ENCODE results near the gene EMX2.
"Not testable (repeated sequence)": the region's sequence is repeated elsewhere in the genome, so short reads cannot be mapped to it uniquely, and the experiment has no call there.

Gene EMX2

DNA sequence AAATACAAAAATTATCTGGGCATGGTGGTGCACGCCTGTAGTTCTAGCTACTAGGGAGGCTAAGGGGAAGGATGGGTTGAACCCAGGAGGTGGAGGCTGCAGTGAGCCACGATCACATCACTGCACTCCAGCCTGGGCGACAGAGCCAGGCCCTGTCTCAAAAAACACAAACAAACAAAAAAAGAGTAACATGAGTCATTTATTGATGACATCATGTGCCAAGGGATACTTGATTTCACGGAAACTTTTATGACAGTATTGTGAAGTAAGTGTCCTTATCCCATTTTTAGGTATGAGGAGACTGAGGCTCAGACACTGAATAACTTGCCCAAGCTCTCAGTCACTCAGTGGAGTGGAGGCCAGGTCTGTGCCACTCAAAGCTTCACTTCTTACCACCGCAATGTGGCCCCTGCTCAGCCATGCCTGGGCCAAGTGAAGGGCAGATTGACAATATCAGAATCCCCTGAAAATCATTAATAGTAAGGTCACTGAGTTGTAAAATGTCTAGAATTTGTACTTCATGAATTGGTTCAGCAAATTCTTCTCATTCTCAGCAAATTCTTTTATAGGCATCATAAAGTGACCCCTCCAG is 36.5 kb downstream of the EMX2 start (continued):
- TF ChIP-seq ZNF792 (tag by site-specific recombination; IDR thresholded peaks at IDR 0.05) (no peak), ZNF175 (tag by site-specific recombination; IDR thresholded peaks at IDR 0.05) (no peak), ZNF529 (tag by site-specific recombination; IDR thresholded peaks at IDR 0.05; ENCODE audit: insufficient replicate concordance) (no peak), ZNF292 (tag by site-specific recombination; IDR thresholded peaks at IDR 0.05; ENCODE audit: borderline replicate concordance, low read depth) (no peak), ZNF510 (tag by site-specific recombination; IDR thresholded peaks at IDR 0.05; ENCODE audit: insufficient replicate concordance) (no peak), ZNF350 (tag by site-specific recombination; IDR thresholded peaks at IDR 0.05) (no peak), GLIS1 (tag by site-specific recombination; IDR thresholded peaks at IDR 0.05) (no peak), ZNF37A (tag by site-specific recombination; IDR thresholded peaks at IDR 0.05) (no peak), ZNF560 (tag by site-specific recombination; IDR thresholded peaks at IDR 0.05; ENCODE audit: borderline replicate concordance) (no peak), ZNF24 (tag by site-specific recombination; IDR thresholded peaks at IDR 0.05) (0 out of 2 replicates have a peak, but pooled peaks have one; percentile 37), ZNF266 (tag by site-specific recombination; IDR thresholded peaks at IDR 0.05; ENCODE audit: low read depth) (no peak), ZNF133 (tag by site-specific recombination; IDR thresholded peaks at IDR 0.05) (no peak), ZNF501 (tag by site-specific recombination; IDR thresholded peaks at IDR 0.05) (no peak)
- TF ChIP-seq, protein P1, sequence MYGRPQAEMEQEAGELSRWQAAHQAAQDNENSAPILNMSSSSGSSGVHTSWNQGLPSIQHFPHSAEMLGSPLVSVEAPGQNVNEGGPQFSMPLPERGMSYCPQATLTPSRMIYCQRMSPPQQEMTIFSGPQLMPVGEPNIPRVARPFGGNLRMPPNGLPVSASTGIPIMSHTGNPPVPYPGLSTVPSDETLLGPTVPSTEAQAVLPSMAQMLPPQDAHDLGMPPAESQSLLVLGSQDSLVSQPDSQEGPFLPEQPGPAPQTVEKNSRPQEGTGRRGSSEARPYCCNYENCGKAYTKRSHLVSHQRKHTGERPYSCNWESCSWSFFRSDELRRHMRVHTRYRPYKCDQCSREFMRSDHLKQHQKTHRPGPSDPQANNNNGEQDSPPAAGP (tag by site-specific recombination; IDR thresholded peaks at IDR 0.05), result no peak
- TF ChIP-seq, protein P2, sequence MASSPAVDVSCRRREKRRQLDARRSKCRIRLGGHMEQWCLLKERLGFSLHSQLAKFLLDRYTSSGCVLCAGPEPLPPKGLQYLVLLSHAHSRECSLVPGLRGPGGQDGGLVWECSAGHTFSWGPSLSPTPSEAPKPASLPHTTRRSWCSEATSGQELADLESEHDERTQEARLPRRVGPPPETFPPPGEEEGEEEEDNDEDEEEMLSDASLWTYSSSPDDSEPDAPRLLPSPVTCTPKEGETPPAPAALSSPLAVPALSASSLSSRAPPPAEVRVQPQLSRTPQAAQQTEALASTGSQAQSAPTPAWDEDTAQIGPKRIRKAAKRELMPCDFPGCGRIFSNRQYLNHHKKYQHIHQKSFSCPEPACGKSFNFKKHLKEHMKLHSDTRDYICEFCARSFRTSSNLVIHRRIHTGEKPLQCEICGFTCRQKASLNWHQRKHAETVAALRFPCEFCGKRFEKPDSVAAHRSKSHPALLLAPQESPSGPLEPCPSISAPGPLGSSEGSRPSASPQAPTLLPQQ (tag by site-specific recombination; IDR thresholded peaks at IDR 0.05), result no peak

DNA sequence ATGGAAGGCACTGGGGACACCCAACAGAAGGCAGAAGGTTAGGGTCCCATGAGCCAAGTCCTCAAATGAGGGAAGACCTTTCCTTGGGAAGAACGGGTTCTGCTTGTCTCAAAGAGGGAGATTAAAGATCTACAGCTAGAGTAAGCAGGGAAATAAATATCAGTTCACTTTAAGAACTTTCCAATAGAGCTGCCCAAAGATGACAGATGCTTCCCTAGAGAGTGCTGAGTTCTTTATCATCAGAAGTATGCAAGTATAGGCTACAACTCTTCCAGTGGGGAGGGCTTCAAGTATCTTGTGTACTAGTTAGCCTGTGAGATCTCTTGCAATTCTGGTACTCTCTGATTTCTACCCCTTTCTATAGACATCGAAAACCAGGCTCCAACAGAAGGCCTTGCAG is 39.4 kb downstream of the EMX2 start:
- CTCF ChIA-PET, result no interaction called here
- POLR2A ChIA-PET, result no interaction called here
- Histone ChIP-seq H3K4me1 (ENCODE audit: control insufficient read depth, insufficient read depth, low read length) (no peaks in the 10 kb centered on the region), H3K27ac (ENCODE audit: extremely low read depth, low read depth, low read length) (no peak overlapping the region), H3K4me3 (ENCODE audit: low read depth, low read length) (no peak overlapping the region), H3K36me3 (ENCODE audit: control insufficient read depth in 2 of 2, insufficient read depth in 1 of 2, low read length in 2 of 2) (no peaks in the 10 kb centered on the region), H3K9me3 (ENCODE audit: control insufficient read depth, insufficient read depth, low read depth, low read length) (no peaks in the 10 kb centered on the region)
- TF ChIP-seq, protein P3, sequence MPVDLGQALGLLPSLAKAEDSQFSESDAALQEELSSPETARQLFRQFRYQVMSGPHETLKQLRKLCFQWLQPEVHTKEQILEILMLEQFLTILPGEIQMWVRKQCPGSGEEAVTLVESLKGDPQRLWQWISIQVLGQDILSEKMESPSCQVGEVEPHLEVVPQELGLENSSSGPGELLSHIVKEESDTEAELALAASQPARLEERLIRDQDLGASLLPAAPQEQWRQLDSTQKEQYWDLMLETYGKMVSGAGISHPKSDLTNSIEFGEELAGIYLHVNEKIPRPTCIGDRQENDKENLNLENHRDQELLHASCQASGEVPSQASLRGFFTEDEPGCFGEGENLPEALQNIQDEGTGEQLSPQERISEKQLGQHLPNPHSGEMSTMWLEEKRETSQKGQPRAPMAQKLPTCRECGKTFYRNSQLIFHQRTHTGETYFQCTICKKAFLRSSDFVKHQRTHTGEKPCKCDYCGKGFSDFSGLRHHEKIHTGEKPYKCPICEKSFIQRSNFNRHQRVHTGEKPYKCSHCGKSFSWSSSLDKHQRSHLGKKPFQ (tag by site-specific recombination; IDR thresholded peaks at IDR 0.05), result no peak
- TF ChIP-seq ZNF175 (tag by site-specific recombination; IDR thresholded peaks at IDR 0.05) (no peak), ZNF610 (tag by site-specific recombination; IDR thresholded peaks at IDR 0.05; ENCODE audit: borderline replicate concordance) (no peak)

DNA sequence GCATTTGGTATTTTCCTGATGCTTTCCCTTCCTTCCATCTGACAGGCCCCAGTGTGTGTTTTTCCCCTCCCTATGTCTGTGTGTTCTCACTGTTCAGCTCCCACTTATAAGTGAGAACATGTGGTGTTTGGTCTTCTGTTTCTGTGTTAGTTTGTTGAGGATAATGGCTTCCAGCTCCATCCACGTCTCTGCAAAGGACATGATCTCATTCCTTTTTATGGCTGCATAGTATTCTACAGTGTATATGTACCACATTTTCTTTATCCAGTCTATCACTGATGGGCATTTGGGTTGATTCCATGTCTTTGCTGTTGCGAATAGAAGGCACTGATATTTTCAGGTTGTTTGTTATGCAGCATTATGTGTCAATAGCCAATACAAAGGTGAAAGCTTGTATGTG is 42.3 kb downstream of the EMX2 start:
- POLR2A ChIA-PET; H3K9me3 ChIP-seq (ENCODE audit: control insufficient read depth, insufficient read depth, low read depth, low read length); H3K27ac ChIP-seq (ENCODE audit: extremely low read depth, low read depth, low read length); H3K4me1 ChIP-seq (ENCODE audit: control insufficient read depth, insufficient read depth, low read length); H3K36me3 ChIP-seq (ENCODE audit: control insufficient read depth in 2 of 2, insufficient read depth in 1 of 2, low read length in 2 of 2); H3K4me3 ChIP-seq (ENCODE audit: low read depth, low read length): not testable (repeated sequence)
- CTCF ChIA-PET, result interaction anchor here (0.9 kb wide), 1 partner anchor 88 kb away, joined by 5 read pairs; no protein-coding TSS in a partner anchor
- TF ChIP-seq ZNF146 (tag by site-specific recombination; IDR thresholded peaks at IDR 0.05), result peak; percentile 92

Measured in HEK293 (cell line).